H1 (cell line): Measurements from ENCODE around the gene PDE6D. TPM values are rescaled to one million over a fixed set of nuclear protein-coding genes. Genes with fewer than 3 reads are reported as not detected.

Source experiments
- CTCF ChIA-PET: fragments of 300-600 bp; sonication (Branson Sonifier 250); formaldehyde crosslinking; loops from one replicate; lab custom pipeline; 2021; ENCODE audit not compliant: partially characterized antibody; lab: Charles Lee
- POLR2A ChIA-PET: fragments of 300-600 bp; sonication (Branson Sonifier 250); formaldehyde crosslinking; loops from one replicate; lab custom pipeline; 2021; ENCODE audit warnings: inconsistent platforms; ENCODE audit not compliant: partially characterized antibody; lab: Charles Lee
- DNase-seq, 2 experiments: peaks; one replicate each; pipeline versions ENCODE4 v3.0.0 to v3.0.0-alpha.2; 2010 to 2022; ENCODE audit warnings: low spot score in 2 of 2, low read depth in 1 of 2, mixed read lengths in 1 of 2
- FAIRE-seq: peaks from 2 replicates; lab custom pipeline; 2011; peaks lifted over from hg19 to GRCh38; lab: Jason Lieb, UNC
- H2AFZ ChIP-seq: 2 replicates; pipeline ENCODE4 v1.8.1; 2012; ENCODE audit warnings: low read length, inconsistent platforms
- H2AK5ac ChIP-seq: 2 replicates; pipeline ENCODE4 v1.6.1; 2013; ENCODE audit warnings: low read depth, low read length
- H2BK120ac ChIP-seq: replicated peaks from 2 replicates; pipeline ENCODE3; 2013; ENCODE audit warnings: low read depth, low read length, inconsistent platforms
- H2BK12ac ChIP-seq: 2 replicates; pipeline ENCODE4 v1.6.1; 2013; ENCODE audit warnings: low read depth, low read length
- H2BK15ac ChIP-seq: 2 replicates; pipeline ENCODE4 v1.6.1; 2013; ENCODE audit warnings: low read length
- H2BK20ac ChIP-seq: 2 replicates; pipeline ENCODE4 v1.6.1; 2013; ENCODE audit warnings: low read length
- H2BK5ac ChIP-seq: 2 replicates; pipeline ENCODE4 v1.6.1; 2013; ENCODE audit warnings: low read depth, low read length
- H3K14ac ChIP-seq: 2 replicates; pipeline ENCODE4 v1.6.1; 2013; ENCODE audit warnings: inconsistent platforms; ENCODE audit not compliant: insufficient read length
- H3K18ac ChIP-seq: 2 replicates; pipeline ENCODE4 v1.6.1; 2013; ENCODE audit warnings: low read length; ENCODE audit errors: extremely low read depth
- H3K23ac ChIP-seq: 2 replicates; pipeline ENCODE4 v1.6.1; 2013; ENCODE audit warnings: inconsistent platforms; ENCODE audit not compliant: insufficient read length
- H3K23me2 ChIP-seq: 2 replicates; pipeline ENCODE4 v1.6.1; 2013; ENCODE audit warnings: low read depth, low read length
- H3K27ac ChIP-seq: 2 replicates; pipeline ENCODE4 v1.6.1; 2011; ENCODE audit warnings: low read depth, low read length, inconsistent platforms
- H3K27me3 ChIP-seq, 4 experiments: replicated peaks in 1 of 4; 1 replicate in 1 of 4; 2 replicates in 3 of 4; pipeline versions ENCODE4 v1.6.1 to v1.8.1; 2011 to 2013; ENCODE audit warnings: low read length in 3 of 4, mild to moderate bottlenecking in 3 of 4, inconsistent platforms in 2 of 4, mixed read lengths in 2 of 4, moderate library complexity in 1 of 4; ENCODE audit not compliant: control insufficient read depth in 3 of 4, insufficient read depth in 3 of 4; ENCODE audit errors: extremely low read depth in 1 of 4
- H3K36me3 ChIP-seq, 4 experiments: 2 replicates each; pipeline versions ENCODE4 v1.6.1 to v1.8.1; 2011 to 2013; ENCODE audit warnings: mild to moderate bottlenecking in 4 of 4, low read length in 3 of 4, moderate library complexity in 2 of 4, control low read depth in 1 of 4, inconsistent platforms in 1 of 4; ENCODE audit not compliant: insufficient read depth in 4 of 4, control insufficient read depth in 2 of 4
- H3K4ac ChIP-seq: replicated peaks from 2 replicates; pipeline ENCODE3; 2013; ENCODE audit warnings: low read length, low read depth, mixed read lengths, inconsistent platforms; ENCODE audit not compliant: insufficient read length
- H3K4me1 ChIP-seq, 4 experiments: replicated peaks in 1 of 4; 1 replicate in 1 of 4; 2 replicates in 3 of 4; pipeline versions ENCODE4 v1.6.1 to v1.8.1; 2011 to 2013; ENCODE audit warnings: low read length in 3 of 4, inconsistent platforms in 2 of 4, mixed read lengths in 1 of 4; ENCODE audit not compliant: insufficient read depth in 4 of 4, control insufficient read depth in 3 of 4
- H3K4me2 ChIP-seq, 2 experiments: 2 replicates each; pipeline versions ENCODE4 v1.6.1 to v1.8.1; 2011 to 2013; ENCODE audit warnings: low read depth in 2 of 2, low read length in 2 of 2, control low read depth in 1 of 2, inconsistent platforms in 1 of 2, mild to moderate bottlenecking in 1 of 2; ENCODE audit not compliant: insufficient read depth in 1 of 2
- H3K4me3 ChIP-seq, 4 experiments: fragments of 200-600, 300-600 bp in 1 of 4; sonication (generic), shearing (Covaris generic), sonication (Bioruptor Twin) in 1 of 4; 2 replicates each; pipeline versions ENCODE4 v1.5.1 to v1.8.1; 2011 to 2016; ENCODE audit warnings: low read length in 4 of 4, low read depth in 3 of 4, control low read depth in 2 of 4, inconsistent platforms in 2 of 4, mild to moderate bottlenecking in 2 of 4, mixed read lengths in 1 of 4, moderate library complexity in 1 of 4; ENCODE audit not compliant: insufficient read depth in 2 of 4; ENCODE audit errors: extremely low read depth in 1 of 4
- H3K56ac ChIP-seq: replicated peaks from 2 replicates; pipeline ENCODE3; 2013; ENCODE audit warnings: low read depth, mild to moderate bottlenecking, mixed read lengths, low read length, inconsistent platforms; ENCODE audit not compliant: insufficient read length
- H3K79me1 ChIP-seq: 2 replicates; pipeline ENCODE4 v1.6.1; 2013; ENCODE audit warnings: low read depth, low read length, control low read depth
- H3K79me2 ChIP-seq, 2 experiments: 2 replicates each; pipeline versions ENCODE4 v1.6.1 to v1.8.1; 2012 to 2013; ENCODE audit warnings: low read length in 2 of 2, mild to moderate bottlenecking in 2 of 2, inconsistent platforms in 1 of 2; ENCODE audit not compliant: insufficient read depth in 2 of 2, control insufficient read depth in 1 of 2
- H3K9ac ChIP-seq, 4 experiments: replicated peaks in 1 of 4; 1 replicate in 1 of 4; 2 replicates in 3 of 4; pipeline versions ENCODE4 v1.6.1 to v1.8.1; 2011 to 2013; ENCODE audit warnings: low read depth in 3 of 4, low read length in 3 of 4, control low read depth in 2 of 4, mild to moderate bottlenecking in 2 of 4, moderate library complexity in 2 of 4, inconsistent platforms in 1 of 4; ENCODE audit errors: extremely low read depth in 1 of 4
- H3K9me3 ChIP-seq, 2 experiments: 2 replicates each; pipeline versions ENCODE4 v1.6.1 to v1.8.1; 2012 to 2013; ENCODE audit warnings: mild to moderate bottlenecking in 2 of 2, moderate library complexity in 2 of 2, control low read depth in 1 of 2, inconsistent platforms in 1 of 2, low read depth in 1 of 2, low read length in 1 of 2, mixed read lengths in 1 of 2; ENCODE audit not compliant: insufficient read depth in 2 of 2
- H4K20me1 ChIP-seq, 2 experiments: replicated peaks in 1 of 2; 2 replicates each; pipeline versions ENCODE3 to v1.8.1; 2011 to 2013; ENCODE audit warnings: inconsistent platforms in 2 of 2, low read length in 2 of 2, mild to moderate bottlenecking in 1 of 2; ENCODE audit not compliant: insufficient read depth in 2 of 2, control insufficient read depth in 1 of 2
- H4K5ac ChIP-seq: 2 replicates; pipeline ENCODE4 v1.6.1; 2013; ENCODE audit warnings: low read length, low read depth, mixed read lengths, inconsistent platforms; ENCODE audit not compliant: insufficient read length
- H4K8ac ChIP-seq: 2 replicates; pipeline ENCODE4 v1.8.0; 2013; ENCODE audit warnings: mild to moderate bottlenecking, moderate library complexity, low read length, inconsistent platforms; ENCODE audit not compliant: insufficient read depth; ENCODE audit errors: extremely low read depth
- H4K91ac ChIP-seq: replicated peaks from 2 replicates; pipeline ENCODE3; 2013; ENCODE audit warnings: low read length, mixed read lengths, inconsistent platforms; ENCODE audit not compliant: insufficient read length
- WGBS, 2 experiments: shearing (Covaris generic) in 1 of 2; methylation state at CpG; one replicate each; pipeline versions ENCODE4 v1.1.6 to v1.1.7; 2013 to 2015; ENCODE audit warnings: low lambda C conversion rate in 2 of 2, mixed read lengths in 2 of 2, inconsistent platforms in 1 of 2, low coverage in 1 of 2, missing lambda C conversion rate in 1 of 2; ENCODE audit not compliant: insufficient replicate concordance in 2 of 2, insufficient coverage in 1 of 2, insufficient read length in 1 of 2; ENCODE audit errors: extremely low coverage in 1 of 2, missing lambda C conversion rate in 1 of 2; 5-methylcytosine and 5-hydroxymethylcytosine counted together
- polyA plus RNA-seq, 7 experiments: library from polyadenylated mRNA; depleted of rRNA in 3 of 7; stranded (reverse) in 5 of 7; unstranded in 2 of 7; fragments of >200 nt in 5 of 7; fragments of 200-250 nt in 2 of 7; gene quantifications; 1 replicate in 5 of 7; 2 replicates in 1 of 7; 4 replicates in 1 of 7; pipeline versions ENCODE4 v1.2.1 to v1.2.3, GENCODE V29; 2011 to 2013; ENCODE audit warnings: missing spikeins in 2 of 7, mixed read lengths in 2 of 7
- total RNA-seq: library from RNA; stranded (reverse); fragmentation: NEBNext Ultra II Directional; extraction: Animal tissue kit (Norgen Biotek cat#: 25700); gene quantifications from 2 replicates; pipeline ENCODE4 v1.2.1, GENCODE V29; 2021

The PDE6D gene
- total and polyA plus RNA-seq, 2 of the 8 experiments (the other 6 are each of a cell fraction or from before 2014, with no cell fraction given), result 33.7 to 63.9 TPM

- no peak overlapping the region for H3K9ac ChIP-seq
- no peaks in the 10 kb centered on the region for H3K79me2 ChIP-seq
- H2BK12ac ChIP-seq, result no peak overlapping the region
- no peak overlapping the region for H3K27ac ChIP-seq
- H3K23ac ChIP-seq, result no peak overlapping the region
- H3K18ac ChIP-seq, result no peak overlapping the region
- CTCF ChIA-PET, result interaction anchor here (0.8 to 2.2 kb wide), 5 partner anchors 11 to 48 kb away, joined by 3 to 8 read pairs (median 3); partner anchors contain the start of gene COPS7B
- H4K20me1 ChIP-seq, result peaks cover 0 to 1% of the 10 kb centered on the region in 2 experiments
- H4K91ac ChIP-seq, result no peak overlapping the region
- no peak overlapping the region for H4K8ac ChIP-seq
- 0 out of 4 replicates have a peak, but pooled peaks cover 0 to 2% of the 10 kb centered on the region in 2 experiments for H3K9me3 ChIP-seq
- no peaks in the 10 kb centered on the region for H3K4me1 ChIP-seq
- peaks cover 0 to 7% (median 2%) of the 10 kb centered on the region in 4 experiments; a peak in 4 of 8 replicates for H3K36me3 ChIP-seq
- no peak for FAIRE-seq
- no peak overlapping the region for H2BK15ac ChIP-seq
- H3K14ac ChIP-seq, result no peak overlapping the region
- no peak overlapping the region for H2AFZ ChIP-seq
- H3K23me2 ChIP-seq, result no peaks in the 10 kb centered on the region
- no peak overlapping the region for H2BK20ac ChIP-seq
- no peak overlapping the region for H4K5ac ChIP-seq
- no peak overlapping the region for H3K4me3 ChIP-seq
- no peaks in the 10 kb centered on the region for H3K79me1 ChIP-seq
- 91% methylated on average over 7 of the region's 7 CpGs; no CpG with 5 or more reads in 1 of the 2 experiments for WGBS, 2 experiments
- POLR2A ChIA-PET, result interaction anchor here (0.8 kb wide), 1 partner anchor 16 kb away, joined by 3 read pairs; no protein-coding TSS in a partner anchor
- no peak overlapping the region for H3K4ac ChIP-seq
- H3K56ac ChIP-seq, result no peak overlapping the region
- no peak for DNase-seq
- no peak overlapping the region for H3K4me2 ChIP-seq
- H3K27me3 ChIP-seq, result no peaks in the 10 kb centered on the region
- H2AK5ac ChIP-seq, result no peak overlapping the region
- no peak overlapping the region for H2BK5ac ChIP-seq
- no peak overlapping the region for H2BK120ac ChIP-seq
These were observed 43.3 kb downstream of the PDE6D start for GRCh38 chr2:231737761-231738160.
